ENCODE data around the gene TMED4.

GRCh38 chr7:44609829-44610228, 27.8 kb upstream of the TMED4 start:
- TF ChIP-seq CTCF (IDR thresholded peaks at IDR 0.05) (no peak), EZH2 (IDR thresholded peaks at IDR 0.05) (no peak), EZH2phosphoT487 (IDR thresholded peaks at IDR 0.05) (no peak)

All from neural progenitor cell (in vitro differentiated cells).